GM21723 (cell line): Measurements from ENCODE around the gene OR6B3.
A peak's percentile ranks its signal among the peaks of the same experiment; 100 is the strongest.
"Not testable (repeated sequence)": the region's sequence is repeated elsewhere in the genome, so short reads cannot be mapped to it uniquely, and the experiment has no call there.

Source experiments
- ATAC-seq: cut with Tn5 transposase; IDR thresholded peaks from one replicate; pipeline ENCODE4 v1.9.1; 2021; ENCODE audit warnings: mild to moderate bottlenecking, moderate library complexity; ENCODE audit not compliant: unreplicated experiment

Gene OR6B3

DNA sequence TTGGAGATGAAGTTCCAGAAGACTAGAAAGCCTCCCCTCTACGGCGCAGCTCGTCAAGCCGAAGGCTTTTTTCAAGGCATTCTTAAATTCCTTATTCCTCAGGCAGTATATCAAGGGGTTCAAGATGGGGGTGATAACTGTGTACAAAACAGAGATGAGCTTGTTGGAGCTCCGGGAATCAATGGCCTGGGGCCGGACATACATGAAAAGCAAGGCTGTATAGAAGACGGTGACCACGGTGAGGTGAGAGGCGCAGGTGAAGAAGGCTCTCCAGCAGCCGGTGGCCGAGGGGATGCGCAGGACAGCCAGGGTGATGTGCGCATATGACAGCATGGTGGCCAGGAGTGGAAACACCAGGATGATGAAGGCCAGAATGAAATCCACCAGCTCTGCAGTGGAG lies 8.2 kb downstream of the OR6B3 start:
- no peak for ATAC-seq

DNA sequence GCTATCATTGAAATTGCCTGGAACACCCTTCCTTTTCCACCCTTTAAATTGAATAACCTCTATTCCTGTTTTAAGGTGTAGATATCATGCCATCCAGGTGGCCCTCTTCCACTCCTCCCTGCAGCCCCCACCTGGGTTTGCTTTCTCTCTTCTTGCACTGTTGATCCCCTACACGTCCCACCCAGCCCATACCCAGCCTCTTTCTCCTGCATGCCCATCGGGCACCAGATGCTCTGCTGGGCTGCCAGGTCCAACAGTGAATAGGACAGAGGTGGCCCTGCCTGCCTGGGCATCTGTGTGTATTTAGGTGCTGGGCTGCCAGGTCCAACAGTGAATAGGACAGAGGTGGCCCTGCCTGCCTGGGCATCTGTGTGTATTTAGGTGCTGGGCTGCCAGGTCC lies 9.2 kb downstream of the OR6B3 start:
- not testable (repeated sequence) for ATAC-seq

DNA sequence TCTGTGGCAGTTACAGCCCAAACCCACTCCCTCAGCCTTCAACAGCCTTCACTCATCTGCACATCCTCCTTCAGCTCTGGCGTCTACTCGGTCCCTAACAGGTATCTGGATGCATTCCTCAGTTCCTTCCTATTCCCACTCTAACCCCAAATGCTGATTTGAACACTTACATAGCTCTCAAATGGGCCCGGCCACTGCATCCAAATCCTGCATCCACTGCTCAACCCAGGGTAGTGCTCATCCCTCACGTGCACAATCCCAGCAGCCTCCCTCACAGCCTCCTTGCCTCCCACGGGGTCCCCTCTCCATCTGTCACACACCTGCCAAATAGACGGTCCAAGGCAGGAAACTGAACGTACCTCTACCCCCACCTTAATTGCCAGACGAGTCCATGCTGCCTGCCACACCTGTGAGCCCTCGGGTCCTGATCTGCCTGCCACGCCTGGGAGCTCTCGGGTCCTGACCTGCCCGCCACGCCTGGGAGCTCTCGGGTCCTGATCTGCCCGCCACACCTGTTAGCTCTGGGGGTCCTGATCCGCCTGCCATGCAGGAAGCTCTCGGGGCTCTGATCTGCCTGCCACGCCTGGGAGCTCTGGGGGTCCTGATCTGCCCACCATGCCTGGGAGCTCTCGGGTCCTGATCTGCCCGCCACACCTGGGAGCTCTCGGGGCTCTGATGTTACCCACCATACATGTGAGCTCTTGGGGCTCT lies 9.9 kb downstream of the OR6B3 start:
- no peak for ATAC-seq

DNA sequence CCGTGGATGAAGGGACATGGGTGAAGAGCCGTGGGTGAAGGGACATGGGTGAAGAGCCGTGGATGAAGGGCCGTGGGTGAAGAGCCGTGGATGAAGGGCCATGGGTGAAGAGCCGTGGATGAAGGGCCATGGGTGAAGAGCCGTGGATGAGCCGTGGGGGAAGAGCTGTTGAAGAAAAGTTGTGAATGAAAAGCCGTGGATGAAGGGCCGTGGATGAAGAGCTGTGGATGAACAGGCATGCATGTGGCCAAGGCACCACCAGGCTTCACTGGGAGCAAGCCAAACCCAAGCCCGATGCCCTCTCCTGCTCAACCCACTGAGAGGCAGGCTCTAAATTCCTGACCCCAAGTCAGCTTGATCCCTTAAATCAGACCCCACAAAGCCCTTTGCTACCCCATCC lies 10.6 kb downstream of the OR6B3 start:
- ATAC-seq, result no peak

DNA sequence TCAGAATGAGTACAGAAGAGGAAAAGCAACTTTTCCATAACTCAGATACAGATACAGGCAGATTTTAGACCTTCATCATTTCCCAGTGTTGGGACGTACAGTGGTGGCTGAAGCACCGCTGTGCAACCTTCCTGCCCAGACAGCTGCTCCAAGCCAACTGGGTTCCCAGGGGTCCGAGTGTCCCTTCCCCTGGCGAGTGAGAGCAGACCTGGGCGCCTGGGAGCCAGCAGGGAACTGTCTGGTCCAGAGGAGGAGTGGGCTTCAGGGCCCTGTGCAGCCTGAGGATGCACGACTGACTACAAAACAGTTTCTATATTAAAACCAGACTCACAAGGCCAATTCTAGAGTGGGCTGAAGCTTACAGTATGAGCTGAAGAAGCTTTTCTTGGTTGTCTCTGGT lies 12.0 kb downstream of the OR6B3 start:
- no peak for ATAC-seq

DNA sequence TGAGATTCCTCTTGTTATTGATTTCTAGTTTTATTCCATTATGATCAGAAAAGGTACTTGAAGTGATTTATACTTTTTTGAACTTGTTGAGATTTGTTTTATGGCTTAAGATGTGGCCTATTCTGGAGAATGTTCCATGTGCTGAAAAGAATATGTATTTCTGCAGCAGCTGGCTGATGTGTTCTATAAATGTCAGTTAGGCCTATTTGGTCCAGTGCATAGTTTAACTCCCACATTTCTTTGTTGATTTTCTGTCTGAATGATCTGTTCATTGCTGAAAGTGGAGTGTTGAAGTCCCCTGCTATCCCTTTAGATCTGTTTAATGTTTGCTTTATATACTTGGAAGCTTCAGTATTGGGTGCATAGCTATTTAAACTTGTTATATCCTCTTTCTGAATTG lies 16.0 kb downstream of the OR6B3 start:
- ATAC-seq, result no peak

DNA sequence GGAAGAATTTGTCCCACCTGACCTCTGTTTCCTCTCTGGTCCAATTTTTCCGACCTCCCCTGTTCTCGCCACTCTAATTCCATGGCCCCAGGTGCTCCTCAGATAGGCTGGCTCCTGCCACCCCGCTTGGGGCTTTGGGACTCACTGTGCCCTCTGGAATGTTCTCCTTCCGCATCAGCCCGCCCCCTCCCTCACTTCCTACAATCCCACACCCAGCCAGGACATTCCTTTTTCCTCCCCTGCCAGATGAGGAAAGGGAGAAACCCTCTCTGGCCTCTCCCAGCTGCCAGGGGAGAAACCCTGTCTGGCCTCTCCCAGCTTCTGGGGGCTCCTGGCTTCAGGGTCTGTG lies 20.0 kb downstream of the OR6B3 start:
- no peak for ATAC-seq

DNA sequence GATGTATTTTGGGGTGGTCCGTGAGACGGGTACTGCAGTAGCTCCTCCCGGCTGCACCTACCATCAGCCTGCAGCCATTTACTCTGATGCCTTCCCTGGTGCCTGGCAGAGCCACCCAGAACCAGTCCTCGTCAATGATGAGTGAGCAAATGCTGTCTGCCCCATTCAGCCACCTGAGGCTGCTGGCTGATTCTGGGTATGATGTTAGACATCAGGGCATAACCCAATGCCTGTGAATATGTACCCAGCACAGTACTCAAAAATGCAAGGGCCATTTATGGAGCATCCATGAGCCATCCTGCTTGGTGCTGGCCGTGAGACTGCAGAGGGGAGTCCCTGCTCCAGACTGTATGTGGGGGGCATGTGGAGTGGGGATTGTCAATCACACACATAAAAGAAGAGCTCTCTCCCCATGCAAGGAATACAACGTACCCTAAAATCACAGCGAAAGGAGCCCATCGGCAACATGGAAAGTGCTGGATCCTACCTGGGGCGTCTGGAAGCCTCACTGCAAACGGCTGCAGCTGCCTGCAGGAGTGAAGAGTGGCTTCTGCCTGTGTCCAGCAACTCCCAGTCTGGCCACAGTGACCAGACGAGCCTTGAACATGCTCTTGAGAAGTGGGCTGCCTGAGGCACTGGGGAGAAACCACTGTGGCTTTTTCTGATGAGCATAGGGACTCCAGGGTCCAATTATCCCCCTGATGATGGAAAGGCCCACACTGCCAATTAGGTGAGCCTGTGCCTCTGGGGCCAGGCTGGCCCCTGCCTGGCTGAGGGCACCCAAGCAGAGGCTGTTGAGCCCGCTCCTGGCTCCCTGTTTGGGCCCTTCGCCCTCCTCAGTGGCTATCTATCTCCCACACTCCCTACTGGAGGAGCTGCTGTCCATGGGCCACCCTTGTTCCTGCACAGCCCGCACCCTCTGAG lies 20.7 kb downstream of the OR6B3 start:
- ATAC-seq, result no peak

DNA sequence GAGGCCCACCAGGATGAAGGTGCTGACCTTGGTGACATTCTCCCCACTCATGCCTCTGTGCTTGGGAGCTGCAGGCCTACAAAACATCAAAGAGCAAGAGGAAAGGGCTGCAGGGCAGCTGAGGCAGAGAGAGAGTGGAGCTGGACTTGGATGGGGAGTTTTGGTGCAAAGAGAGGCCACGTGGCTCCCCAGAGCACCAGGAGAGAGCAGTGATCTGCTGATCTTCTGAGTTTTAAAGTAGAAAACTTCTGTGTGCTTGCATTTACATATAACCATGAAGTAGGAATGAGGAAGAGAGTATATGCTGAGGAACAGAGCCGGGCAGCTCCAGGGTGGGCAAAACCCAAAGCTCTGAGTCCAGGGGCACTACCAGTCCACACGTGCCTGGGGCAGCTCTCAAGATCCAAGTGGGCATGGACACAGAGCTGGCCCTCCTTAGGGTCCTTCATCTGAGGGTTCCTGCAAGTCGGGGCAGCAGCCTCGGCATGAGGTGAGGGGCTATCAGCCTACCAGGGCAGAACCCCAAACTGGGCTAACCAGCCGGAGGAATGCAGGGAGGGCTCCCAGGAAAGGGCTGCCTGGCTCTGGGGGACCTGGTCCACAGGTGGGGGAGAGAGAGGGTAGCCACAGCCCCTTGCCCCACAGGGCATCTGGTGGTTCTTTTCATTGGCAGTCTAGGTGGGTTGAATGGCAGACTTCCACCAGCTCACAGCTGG lies 22.8 kb downstream of the OR6B3 start, which contains the start of gene OR6B2:
TSS of gene OR6B2 (minus strand) at position 51 of the 716 bp plus-strand sequence. CDS start at position 51, 0 bp downstream.
- ATAC-seq, result no peak

DNA sequence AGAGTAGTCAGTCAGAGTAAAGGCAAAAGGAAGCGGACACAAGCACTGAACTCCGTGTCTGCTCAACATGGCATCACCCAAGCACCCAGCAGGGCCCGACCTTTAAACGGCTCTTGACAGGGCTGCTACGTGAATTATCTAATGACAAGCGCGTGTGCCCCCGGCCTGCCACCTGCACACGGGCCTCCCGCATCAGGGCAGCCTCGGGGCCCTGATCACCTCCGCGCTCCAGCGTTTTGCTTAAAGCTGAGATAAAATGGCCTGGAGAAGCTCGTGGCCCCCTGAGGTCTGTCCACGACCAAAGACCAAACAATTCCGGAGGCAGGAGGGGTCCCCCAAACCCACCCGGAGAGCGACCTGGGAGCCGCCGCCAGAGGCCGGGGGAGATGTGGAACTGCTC lies 28.6 kb downstream of the OR6B3 start:
- peak; percentile 34 for ATAC-seq

DNA sequence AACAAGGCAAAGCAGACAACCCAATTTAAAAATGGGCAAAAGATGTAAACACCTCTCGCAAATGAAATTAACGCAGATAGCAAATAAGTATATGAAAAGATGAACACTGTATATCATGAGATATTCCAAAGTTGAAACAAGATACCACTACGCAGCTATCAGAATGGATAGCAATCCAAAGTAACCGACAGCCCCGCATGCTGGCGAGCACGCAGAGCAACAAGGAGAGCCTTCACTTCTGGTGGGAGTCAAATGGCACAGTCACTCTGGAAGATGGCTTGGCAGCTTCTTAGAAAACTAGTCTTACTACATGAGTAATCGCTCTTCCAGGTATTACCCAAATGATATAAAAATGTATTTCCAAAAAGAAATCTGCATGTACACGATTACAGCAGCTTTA lies 29.5 kb downstream of the OR6B3 start:
- ATAC-seq, result no peak

DNA sequence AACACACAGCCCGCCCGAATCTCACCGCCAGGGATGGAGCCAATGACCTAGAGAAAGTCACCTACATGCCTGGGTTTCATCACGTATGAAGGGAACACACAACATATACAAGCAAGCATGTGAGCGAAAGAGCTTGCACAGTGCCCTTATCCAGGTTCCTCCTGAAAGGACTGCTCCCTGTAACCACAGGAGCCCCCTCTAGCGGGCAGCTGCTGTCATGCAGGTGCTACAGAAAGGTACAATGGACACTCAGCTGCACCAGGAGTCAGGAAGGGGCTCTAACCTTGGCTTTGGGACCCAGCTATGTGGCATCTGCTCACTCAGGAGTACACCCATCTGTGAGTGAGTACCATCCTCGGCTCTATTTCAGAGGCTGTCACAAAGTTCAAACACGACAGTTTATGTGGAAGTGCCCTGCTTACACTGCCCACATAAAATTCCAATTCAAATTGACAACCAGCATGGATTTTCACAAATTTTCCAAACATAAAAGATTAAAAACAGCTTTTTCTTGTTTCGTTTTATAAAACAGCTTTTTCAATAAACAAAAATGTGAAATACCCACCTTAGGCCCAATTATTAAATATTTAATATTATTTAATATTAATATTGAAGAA lies 31.7 kb downstream of the OR6B3 start:
- ATAC-seq, result no peak

DNA sequence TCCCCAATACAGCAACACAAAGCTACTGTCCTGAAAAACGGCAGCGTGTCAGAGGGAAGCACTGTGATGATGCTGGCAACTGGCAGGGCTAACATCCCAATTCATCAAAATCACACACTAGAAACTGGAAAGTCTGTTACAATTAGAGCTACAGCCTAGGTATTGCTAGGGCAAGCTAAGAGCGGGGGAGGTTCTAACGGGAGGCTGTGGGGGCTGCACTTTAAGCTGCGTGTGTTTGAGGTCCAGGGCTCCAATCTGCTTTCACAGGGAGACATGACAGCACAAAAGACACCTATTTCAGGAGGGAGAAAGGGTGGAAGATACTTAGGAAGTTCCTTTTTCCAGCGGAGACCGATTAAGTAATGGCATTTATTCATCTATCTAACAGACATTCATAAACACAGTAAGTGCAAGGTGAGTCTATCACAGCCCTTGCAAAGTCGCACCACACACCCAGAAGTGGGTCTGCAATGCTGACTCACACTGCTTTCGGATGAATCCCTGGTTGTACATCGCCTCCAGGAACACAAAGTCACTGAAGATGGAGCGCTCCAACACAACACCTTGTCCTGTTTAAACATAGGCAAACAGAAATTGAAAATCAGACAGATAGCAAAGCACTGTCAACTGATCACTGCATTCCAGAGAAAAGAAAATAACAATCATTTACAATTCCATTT lies 35.1 kb downstream of the OR6B3 start:
- ATAC-seq, result no peak

DNA sequence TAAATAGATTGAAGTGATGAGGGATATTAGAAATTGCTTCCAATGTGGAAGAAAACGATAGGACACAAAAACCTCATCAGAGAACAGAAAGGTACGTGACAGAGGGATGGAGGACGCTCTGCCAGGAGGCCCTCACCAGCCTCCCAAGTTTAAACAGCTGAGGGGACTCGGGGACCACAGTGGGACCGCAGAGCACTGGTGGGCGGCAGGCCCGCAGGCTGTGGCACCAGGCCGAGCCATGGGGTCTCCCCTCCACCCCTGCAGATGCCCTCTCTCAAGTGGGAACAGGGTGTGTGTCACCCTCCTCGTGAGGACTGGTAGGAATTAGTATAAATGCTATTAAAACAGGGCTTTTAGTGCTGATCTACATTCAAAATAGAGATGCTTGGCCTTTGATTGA lies 39.0 kb downstream of the OR6B3 start:
- ATAC-seq, result no peak

DNA sequence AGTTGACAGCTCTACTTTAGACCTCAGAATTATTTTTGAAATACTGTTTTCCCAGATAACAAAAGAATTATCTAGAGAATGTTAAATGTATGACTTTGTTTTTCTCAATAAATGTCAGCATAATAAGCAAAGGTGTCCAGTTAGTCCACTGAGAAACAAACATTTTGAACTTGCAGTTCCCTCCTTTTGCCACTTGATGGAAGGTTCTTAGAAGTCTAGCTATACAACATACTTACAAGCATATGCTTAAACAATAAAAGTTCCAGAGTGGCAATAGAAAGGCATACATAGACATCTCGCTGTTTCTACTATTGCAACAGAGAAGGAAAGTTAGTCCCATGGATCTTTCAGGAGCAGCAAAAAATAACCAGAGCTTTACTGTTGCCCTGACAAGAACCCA lies 40.0 kb downstream of the OR6B3 start:
- no peak for ATAC-seq

DNA sequence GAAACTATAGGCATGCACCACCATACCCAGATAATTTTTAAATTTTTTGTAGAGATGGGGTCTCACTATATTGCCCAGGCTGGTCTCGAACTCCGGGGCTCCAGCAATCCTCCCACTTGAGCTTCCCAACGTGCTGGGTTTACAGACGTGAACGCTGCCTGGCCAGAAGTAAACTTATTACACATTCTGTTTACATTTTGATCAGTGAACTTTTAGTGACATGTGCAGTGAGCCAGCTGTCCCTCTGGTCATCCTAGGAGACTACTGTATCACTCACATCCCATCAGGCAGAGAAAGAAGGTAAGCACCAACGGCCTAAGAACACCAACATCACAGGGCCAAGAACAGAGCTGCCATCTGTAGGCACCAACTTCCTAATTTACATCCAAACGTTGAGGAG lies 50.3 kb downstream of the OR6B3 start:
- no peak for ATAC-seq

DNA sequence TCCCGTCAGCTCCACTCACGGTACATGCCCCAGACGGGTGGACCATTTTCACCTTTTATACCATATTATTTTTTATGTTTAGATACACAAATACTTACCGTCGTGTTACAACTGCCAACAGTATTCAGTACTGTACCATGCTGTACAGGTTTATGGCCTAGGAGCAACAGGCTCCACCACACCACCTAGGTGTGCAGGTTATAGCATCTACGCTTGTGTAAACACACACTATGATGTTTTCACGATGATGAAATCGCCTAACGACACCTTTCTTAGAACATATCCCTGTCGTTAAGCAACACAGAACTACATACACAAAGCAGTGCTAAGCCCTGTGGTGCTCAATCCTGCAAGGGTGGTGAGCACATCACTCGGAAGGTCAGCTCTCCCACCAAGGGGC lies 52.6 kb downstream of the OR6B3 start:
- no peak for ATAC-seq

DNA sequence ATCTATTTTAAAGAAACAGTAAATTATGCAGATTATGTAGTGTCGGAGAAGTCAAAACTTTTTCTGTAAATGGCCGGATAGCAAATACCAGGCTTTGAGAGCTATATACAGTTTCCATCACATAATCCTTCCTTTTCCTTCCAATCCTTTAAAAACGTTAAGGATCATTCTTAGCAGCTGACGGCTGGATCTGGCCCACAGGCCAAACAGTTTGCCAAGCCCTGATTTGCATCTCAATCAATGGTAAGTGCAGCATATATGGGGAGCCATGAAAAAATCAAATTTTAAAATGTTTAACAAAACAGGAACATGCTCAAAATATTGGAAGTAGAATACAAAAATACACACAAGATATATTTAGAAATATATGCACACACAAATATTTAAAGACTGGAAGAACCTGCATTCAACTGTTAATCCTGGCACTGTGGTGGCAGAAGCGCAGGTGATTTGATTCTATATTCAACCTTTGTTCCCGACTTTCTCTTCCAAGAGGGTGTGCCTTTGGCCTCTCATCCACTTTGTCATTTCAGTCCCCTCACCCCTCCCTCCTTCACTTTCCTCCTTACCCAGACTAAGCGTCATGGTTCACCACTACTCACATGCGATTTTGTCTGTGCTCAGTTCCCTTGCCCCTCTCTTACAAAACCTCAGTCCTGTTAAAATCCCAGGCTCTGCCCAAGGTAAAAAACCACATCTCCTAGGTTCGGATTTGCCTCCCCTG lies 55.5 kb downstream of the OR6B3 start:
- no peak for ATAC-seq
